Limb (tissue), 2 donors: ENCODE measurements around the gene UBAP1.
A peak's percentile ranks its signal among the peaks of the same experiment; 100 is the strongest.
"Not testable (repeated sequence)": the region's sequence is repeated elsewhere in the genome, so short reads cannot be mapped to it uniquely, and the experiment has no call there.

Experiments used
- DNase-seq, 2 donors: peaks; one replicate each; pipeline ENCODE4 v3.0.0-alpha.2; 2016; ENCODE audit errors: extremely low spot score in 2 of 2

Gene UBAP1

DNA sequence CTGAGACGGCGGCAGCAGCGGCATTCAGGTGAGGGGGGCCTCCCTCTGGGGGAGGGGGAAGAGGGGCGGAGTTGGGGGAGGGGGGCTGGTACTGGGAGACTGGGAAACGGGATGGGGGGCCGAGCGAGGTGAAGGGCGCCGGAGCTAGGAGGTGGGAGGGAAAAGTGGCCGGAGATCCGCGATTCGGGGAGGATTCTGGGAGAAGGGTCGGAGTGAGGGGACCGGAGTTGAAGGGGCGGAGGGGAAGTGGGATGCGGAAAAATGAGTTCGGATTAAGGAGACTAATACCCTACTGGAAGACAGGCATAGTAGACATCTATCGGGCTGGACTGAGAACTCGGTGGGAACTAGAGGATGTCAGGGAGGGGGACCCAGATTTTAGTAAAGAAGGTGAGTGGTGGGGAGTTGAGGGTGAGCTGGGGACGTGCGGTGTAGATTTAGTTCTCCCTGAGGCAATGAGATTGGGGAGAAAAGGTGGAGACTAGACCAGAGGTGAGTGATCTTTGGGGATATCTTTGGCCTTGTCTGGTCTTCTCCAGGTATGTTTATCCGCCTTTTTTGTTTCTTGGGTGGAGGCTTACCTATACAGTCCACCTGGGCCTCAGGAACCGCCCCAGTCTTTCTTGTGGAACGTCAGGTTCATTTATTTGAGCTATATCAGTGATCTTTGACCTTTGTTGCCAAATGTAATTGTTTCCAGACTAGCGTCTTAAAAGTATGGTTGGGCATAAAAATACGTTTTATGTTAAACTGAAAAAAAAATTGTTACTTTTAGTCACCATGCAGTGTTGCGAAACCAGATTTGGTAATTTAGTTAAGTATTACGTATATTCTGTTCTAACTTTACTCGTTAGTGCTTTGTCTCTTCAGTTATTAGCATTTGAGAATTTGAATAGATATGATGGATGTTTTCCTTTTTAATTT, 632 bp downstream of the UBAP1 start:
- peak in 1 of 2 donors; percentile 48 for DNase-seq

DNA sequence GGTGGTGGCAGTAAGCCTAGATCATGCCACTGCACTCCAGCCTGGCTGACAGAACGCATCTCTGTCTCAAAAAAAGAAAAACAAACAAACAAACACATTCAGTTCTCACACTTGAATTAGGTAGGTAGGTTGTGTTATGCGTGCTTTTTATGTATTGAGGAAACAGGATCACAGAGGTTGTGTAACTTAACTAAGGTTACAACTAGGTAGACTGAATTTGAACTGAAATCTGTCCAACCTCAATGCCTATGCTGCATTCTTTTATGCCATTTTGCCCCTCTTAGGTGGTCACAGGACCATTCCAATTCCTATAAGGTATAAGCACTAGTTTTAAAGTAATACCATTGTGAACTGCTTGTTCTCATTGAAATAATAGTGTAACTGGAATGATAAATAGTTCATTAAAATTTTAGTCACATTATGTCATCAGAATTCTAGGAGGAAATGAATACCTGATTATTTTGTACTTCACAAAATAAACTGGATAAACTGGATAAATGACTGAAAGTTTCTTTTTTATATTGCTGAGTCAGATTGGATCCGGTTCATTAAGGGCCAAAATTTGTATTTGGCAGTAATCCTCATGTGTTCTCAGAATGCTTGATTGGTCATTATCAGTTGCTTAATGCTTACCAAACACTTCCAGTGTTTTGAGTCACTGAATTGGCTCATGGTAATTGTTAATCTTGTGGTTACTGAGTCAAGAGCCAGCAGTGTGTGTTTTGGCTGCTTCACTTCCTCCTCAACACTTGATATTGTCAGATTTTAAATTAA, 7.1 kb downstream of the UBAP1 start:
- DNase-seq, result no peak

DNA sequence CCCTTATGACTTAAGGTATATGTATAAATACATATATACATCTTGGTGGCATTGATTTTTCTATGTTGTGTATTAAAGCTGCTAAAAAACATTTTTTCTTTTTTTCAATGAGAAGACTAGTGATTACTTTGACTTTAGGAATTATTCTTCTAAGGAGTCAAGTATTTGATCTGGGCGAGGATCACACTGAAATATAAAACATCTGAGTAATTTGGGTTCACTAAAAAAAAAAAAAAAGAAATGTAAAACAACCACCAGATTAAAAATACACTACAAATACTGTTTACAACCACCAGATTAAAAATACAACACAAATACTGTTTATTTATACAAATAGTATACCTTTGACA, 9.0 kb downstream of the UBAP1 start:
- DNase-seq, result no peak

DNA sequence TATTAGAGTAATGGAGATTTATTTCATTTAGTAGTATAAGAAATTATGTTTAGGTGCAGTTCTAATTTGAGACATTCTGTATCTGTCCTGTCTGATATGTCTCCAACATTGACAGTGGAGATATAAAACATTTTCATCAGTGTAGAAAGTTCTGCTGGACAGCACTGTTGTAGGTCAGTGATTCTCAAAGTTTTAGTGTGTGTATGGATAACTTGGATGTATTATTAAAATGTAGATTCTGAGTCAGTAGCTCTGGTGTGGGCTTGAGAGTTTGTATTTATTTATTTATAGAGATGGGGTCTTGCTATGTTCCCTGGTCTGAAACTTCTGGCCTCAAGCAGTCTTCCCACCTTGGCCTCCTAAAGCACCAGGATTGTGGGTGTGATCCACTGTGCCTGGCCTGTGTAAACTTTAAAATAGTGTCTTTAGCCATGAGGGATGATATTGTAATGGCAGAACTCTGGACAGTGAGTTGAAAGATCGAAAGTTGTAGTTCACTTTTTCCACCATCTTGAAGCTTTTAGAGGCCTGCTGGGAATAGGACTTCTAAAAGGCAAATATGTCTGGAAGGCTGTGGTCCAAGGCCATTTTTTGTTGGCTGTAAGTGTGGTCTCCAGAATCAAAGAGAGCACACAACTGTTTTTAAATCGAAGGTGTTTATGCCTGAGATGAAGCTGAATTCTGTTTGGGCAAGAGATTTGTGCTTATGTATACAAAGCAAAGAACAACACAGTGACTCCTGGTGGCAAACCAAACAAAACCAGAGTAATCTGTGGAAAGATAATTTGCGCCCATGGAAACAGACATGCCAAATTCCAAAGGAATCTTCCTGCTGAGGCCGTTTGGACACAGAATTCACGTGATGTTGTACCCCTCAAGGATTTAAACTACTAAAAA, 12.4 kb downstream of the UBAP1 start:
- DNase-seq, result no peak

DNA sequence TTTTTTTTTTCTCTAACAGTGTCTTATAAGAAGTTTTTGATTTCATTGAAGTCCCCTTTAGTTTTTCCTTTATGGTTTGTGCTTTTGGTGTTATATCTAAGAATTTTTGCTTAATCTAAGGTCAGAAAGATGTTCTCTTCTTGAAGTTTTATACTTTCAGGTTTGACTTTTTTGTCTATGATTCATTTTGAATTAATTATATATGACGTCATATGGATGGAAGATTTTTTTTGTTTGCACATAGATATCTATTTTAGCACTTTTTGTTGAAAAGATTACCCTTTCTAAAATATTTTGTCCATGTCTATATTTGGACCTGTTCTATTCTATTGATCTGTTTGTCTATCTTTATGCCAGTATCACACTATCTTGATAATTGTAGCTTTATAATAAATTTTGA, 16.3 kb downstream of the UBAP1 start:
- no peak for DNase-seq

- not testable (repeated sequence) for DNase-seq
Observed at GRCh38 chr9:34197286-34197685, 18.4 kb downstream of the UBAP1 start.

DNA sequence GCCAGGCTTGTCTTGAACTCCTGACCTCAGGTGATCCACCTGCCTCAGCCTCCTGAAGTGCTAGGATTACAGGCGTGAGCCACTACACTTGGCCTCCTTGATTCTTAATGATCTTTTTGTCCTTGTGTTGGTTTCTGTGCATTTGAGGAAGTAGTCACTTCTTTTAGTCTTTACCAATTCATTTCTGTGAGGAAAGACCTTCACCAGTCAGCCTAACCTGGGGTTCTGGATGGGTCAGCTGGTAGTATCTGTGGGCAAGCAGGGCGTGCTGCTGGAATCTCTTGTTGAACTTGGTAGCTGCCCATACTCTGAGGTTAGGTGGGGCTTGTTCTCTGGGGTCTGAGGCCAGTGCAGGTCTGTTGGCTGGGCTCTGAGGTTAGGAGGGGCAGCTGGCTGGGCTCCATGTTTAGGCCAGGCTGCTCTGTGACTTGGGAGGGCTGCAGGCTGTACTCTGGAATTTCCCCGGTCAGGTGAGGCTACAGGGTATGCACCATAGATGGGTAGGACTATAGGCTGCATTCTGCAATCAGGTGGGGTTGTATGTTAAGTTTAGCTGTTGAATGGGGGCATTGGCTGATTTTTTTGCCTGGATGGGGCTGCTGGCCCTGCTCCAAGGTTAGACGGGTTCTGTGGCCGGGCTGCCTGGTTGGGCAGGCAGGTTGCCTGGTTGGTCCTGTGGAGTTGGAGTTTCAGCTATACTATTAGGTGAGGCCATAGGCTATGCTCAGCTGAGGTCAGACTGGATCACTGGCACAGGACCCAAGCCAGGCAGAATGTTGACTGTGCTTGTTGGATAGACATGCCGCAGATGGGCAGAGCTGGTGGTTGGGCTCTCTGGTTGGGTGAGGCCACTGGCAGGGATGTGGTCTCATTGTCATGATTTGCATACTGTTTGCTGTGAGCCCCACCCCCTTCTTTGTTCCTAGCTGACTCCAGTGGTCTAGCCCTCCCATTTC, 19.2 kb downstream of the UBAP1 start:
- no peak for DNase-seq

DNA sequence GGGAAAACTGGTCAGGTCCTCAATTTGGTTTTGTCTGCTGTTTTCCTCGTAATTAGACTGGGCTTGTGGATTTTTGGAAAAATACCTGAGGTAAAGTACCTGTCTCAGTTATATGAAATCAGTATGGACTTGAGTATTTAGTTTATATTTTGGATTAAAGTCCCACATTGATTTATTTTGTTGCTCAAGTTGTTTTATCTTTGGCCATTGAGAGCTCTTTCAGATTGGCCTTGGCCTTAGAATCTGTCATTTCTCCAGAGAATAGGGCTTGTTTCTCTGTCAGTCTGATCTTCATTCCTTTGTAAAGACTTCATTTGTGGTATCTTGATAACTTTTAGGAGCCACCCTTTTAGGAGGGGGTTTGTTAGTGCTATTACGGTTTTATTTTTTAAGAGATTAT, 21.2 kb downstream of the UBAP1 start:
- DNase-seq, result no peak

- no peak for DNase-seq
Observed at GRCh38 chr9:34203275-34203991, 24.6 kb downstream of the UBAP1 start.

DNA sequence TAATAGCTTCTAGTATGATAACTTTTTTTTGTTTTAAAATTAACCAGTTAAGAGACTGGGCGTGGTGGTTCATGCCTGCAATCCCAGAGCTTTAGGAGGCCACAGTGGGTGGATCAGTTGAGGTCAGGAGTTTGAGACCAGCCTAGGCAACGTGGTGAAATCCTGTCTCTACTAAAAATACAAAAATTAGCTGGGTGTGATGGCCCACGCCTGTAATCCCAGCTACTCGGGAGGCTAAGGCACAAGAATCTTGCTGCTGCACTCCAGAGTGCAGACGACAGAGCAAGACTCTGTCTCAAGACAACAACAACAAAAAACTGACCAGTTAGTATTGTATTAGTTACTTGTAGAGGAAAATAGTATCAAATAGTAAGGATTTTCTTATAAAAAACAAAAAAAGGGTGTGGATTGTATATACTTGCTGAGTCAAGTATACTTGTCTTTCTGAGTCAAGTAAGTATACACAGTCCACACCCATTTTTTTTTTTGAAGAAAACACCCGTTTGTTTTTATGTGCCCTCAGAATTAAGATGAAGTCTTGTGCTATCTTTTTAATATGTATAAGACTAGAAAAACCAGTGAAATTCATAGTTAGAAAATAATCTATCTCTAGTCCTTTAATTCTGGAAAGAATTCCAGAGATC, 25.3 kb downstream of the UBAP1 start:
- DNase-seq, result no peak

- no peak for DNase-seq
Observed at GRCh38 chr9:34205102-34205501, 26.3 kb downstream of the UBAP1 start.

DNA sequence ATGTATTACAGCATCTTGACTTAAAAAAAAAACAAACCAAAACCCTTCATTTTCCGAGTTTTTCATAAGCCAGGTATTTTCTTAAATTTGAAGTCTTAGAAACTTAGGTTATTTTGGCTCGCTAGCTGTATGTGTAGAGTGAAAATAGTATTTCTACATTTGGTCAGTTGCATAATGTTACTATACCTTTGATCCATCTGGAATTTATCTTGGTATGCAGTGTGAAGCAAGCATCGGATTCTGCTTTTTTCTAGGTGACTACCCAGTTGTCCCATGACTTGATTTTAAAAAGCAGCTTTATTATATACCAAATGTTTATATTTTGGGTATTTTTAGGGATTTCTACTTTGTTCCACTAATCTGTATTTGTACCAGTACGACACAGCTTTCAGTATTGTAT, 27.7 kb downstream of the UBAP1 start:
- DNase-seq, result no peak

DNA sequence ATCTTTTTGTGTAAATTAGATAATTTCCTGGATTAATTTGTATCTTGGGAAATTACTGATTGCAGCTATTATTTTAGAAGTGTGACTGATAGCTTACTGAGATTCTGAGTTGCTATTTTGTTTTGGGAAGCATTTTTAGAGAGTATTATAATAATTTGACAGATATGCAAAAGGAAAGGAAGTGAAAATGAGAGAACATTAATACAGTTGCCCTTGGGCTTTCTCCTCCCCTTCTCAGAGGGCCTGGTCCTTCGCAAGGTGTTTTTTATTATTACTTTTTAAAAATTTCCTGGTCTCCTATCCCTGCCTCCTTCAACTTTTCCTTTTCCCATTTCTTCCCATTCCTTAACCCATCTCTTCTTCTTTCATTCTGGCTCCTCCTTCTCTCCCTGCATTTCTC, 32.6 kb downstream of the UBAP1 start:
- DNase-seq, result no peak

DNA sequence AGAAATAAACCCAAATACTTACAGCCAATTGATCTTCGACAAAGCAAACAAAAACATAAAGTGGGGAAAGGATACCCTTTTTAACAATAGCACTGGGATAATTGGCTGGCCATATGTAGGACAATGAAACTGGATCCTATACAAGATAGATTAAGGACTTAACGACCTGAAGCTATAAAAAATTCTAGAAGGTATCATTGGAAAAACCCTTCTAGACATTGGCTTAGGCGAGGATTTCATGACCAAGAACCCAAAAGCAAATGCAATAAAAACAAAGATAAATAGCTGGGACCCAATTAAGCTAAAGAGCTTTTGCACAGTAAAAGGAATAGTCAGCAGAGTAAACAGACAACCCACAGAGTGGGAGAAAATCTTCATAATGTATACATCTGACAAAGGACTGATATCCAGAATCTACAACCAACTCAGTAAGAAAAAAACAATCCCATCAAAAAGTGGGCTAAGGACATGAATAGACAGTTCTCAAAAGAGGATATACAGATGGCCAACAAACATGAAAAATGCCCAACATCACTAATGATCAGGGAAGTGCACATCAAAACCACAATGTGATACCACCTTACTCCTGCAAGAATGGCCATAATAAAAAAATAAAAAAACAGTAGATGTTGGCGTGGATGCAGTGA, 35.6 kb downstream of the UBAP1 start:
- DNase-seq, result not testable (repeated sequence)

DNA sequence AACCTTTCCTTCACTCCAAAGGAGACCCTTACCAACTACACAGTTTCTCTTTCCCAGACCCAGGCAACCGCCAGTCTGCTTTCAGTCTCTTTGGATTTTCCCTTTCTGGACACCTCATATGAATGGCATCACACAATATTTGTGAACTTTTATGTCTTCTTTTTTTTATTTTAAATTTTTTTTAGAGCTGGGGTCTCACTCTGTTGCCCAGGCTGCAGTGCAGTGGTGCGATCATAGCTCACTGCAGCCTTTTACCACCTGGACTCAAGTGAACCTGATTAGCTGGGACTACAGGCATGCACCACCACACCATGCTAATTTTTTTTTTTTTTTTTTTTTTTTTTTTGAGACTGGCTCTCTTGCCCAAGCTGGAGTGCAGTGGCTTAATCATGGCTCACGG, 37.5 kb downstream of the UBAP1 start:
- DNase-seq, result no peak

DNA sequence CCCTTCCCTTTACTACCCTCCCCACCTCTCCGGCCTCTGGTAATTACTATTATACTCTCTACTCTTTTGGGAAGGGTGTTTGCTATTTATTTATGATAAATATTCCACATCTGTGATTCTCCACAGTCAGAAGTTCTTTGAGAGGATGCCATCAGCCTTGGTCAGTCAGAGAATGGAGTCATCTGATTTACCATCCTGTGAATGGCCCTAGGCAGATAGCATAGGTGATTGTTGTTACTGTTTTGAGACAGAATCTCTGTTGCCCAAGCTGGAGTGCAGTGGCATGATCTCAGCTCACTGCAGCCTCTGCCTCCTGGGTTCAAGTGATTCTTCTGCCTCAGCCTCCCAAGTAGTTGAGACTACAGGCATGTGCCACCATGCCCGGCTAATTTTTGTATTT, 38.2 kb downstream of the UBAP1 start:
- DNase-seq, result not testable (repeated sequence)

DNA sequence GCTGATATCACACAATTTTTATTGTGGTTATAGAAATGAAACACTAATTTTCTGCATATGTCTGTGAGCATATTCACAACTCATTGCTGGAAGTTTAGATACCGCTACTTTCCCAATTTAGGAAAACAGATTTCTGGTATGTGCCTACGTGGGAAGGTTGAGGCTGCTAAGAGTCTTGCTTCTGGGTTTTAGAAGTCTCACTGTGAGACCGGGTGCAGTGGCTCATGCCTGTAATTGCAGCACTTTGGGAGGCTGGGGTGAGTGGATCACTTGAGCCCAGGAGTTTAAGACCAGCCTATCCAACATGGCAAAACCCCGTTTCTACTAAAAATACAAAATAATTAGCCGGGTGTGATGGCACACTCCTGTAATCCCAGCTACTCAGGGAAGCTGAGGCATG, 39.6 kb downstream of the UBAP1 start:
- no peak for DNase-seq

DNA sequence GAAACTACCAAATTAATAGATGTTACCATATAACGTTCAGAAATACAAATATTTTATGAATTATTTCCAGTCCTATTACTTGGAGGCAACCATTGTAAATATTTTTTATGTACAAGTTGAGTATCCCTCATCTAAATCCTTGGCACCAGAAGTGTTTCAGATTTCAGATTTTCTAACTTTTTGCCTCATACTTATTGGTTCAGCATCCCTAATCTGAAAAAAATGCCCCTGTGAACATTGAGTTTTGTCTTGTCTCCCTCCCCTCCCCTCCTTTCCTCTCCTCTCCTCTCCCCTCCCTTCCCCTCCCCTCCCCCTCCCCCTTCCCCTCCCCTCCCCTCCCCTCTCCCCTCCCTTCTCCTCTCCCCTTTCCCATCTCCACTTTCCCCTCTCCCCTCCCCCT, 40.6 kb downstream of the UBAP1 start:
- no peak for DNase-seq

- DNase-seq, result no peak
Observed at GRCh38 chr9:34220218-34220617, 41.4 kb downstream of the UBAP1 start.
